Osteoblast (primary cell): ENCODE measurements around the gene CDC25A. TPM values are rescaled to one million over a fixed set of nuclear protein-coding genes. Genes with fewer than 3 reads are reported as not detected.

ENCODE experiments used
- DNase-seq: peaks from one replicate; pipeline ENCODE4 v3.0.0; 2011; ENCODE audit warnings: low spot score, mixed read lengths; ENCODE audit not compliant: insufficient read length; ENCODE audit errors: missing footprints
- H2AFZ ChIP-seq: 2 replicates; pipeline ENCODE4 v1.6.0; 2011; ENCODE audit warnings: mild to moderate bottlenecking, low read length
- H3K27ac ChIP-seq: 2 replicates; pipeline ENCODE4 v1.5.1; 2011; ENCODE audit warnings: mild to moderate bottlenecking, low read depth, low read length, moderate library complexity
- H3K27me3 ChIP-seq: 2 replicates; pipeline ENCODE4 v1.6.0; 2012; ENCODE audit warnings: mild to moderate bottlenecking, control low read depth, inconsistent platforms, low read length, moderate library complexity; ENCODE audit not compliant: insufficient read depth
- H3K36me3 ChIP-seq: 2 replicates; pipeline ENCODE4 v1.5.1; 2011; ENCODE audit warnings: mild to moderate bottlenecking, low read length, control low read depth, moderate library complexity; ENCODE audit not compliant: insufficient read depth
- H3K4me1 ChIP-seq: 2 replicates; pipeline ENCODE4 v1.5.1; 2011; ENCODE audit warnings: mild to moderate bottlenecking, low read length, control low read depth, moderate library complexity; ENCODE audit not compliant: insufficient read depth
- H3K4me2 ChIP-seq: 2 replicates; pipeline ENCODE4 v1.6.0; 2011; ENCODE audit warnings: mild to moderate bottlenecking, low read length; ENCODE audit not compliant: insufficient read depth
- H3K4me3 ChIP-seq: fragments of 200-600 bp; sonication (generic); 3 replicates; pipeline ENCODE4 v1.5.1; 2012; ENCODE audit warnings: mild to moderate bottlenecking, low read length, inconsistent platforms; ENCODE audit not compliant: insufficient read depth
- H3K79me2 ChIP-seq: 2 replicates; pipeline ENCODE4 v1.6.0; 2012; ENCODE audit warnings: mild to moderate bottlenecking, low read length, control low read depth, inconsistent platforms; ENCODE audit not compliant: insufficient read depth
- H3K9me3 ChIP-seq: 2 replicates; pipeline ENCODE4 v1.5.1; 2011; ENCODE audit warnings: low read depth, low read length, control low read depth
- H4K20me1 ChIP-seq: 2 replicates; pipeline ENCODE4 v1.6.0; 2012; ENCODE audit warnings: mild to moderate bottlenecking, low read length, control low read depth; ENCODE audit not compliant: insufficient read depth
- total RNA-seq: library from RNA; depleted of rRNA; stranded (reverse); fragments of >200 nt; gene quantifications from 2 replicates; pipeline ENCODE4 v1.2.3, GENCODE V29; 2012
- TF ChIP-seq, protein P1 (sequence below): IDR thresholded peaks from 2 replicates; pipeline ENCODE4 v1.5.1; 2011; ENCODE audit warnings: mild to moderate bottlenecking, low read depth, low read length, moderate library complexity; ENCODE audit errors: extremely low read depth

The CDC25A gene
- total RNA-seq, 1 donor: 1.1 TPM

DNA sequence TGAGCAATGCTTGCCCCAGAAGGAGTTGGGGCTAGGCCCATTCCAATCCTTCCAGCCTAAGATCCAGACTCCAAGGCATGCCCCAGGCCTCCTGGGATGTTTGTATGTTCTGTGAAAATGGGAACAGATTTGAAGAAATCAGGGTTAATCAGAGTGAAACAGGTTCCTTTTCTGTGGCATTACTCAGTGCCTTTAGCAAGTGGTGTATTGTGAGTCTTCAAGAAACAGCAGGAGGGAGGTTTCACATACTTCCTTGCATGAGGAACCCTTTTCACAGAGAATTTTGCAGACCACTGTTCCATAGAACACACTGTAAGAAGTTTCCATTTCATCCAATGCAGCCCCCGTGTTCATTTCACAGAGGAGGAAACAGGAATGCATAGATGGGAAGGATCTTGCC lies 8.4 kb upstream of the CDC25A start:
- Histone ChIP-seq H3K9me3 (no peaks in the 10 kb centered on the region), H3K36me3 (no peaks in the 10 kb centered on the region), H3K27ac (no peak overlapping the region), H3K27me3 (no peaks in the 10 kb centered on the region), H3K4me1 (peaks cover 2% of the 10 kb centered on the region), H3K4me2 (no peak overlapping the region), H4K20me1 (no peaks in the 10 kb centered on the region), H3K4me3 (no peak overlapping the region), H2AFZ (no peak overlapping the region), H3K79me2 (no peaks in the 10 kb centered on the region)
- TF ChIP-seq, protein P1, sequence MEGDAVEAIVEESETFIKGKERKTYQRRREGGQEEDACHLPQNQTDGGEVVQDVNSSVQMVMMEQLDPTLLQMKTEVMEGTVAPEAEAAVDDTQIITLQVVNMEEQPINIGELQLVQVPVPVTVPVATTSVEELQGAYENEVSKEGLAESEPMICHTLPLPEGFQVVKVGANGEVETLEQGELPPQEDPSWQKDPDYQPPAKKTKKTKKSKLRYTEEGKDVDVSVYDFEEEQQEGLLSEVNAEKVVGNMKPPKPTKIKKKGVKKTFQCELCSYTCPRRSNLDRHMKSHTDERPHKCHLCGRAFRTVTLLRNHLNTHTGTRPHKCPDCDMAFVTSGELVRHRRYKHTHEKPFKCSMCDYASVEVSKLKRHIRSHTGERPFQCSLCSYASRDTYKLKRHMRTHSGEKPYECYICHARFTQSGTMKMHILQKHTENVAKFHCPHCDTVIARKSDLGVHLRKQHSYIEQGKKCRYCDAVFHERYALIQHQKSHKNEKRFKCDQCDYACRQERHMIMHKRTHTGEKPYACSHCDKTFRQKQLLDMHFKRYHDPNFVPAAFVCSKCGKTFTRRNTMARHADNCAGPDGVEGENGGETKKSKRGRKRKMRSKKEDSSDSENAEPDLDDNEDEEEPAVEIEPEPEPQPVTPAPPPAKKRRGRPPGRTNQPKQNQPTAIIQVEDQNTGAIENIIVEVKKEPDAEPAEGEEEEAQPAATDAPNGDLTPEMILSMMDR: no peak
- DNase-seq: no peak

DNA sequence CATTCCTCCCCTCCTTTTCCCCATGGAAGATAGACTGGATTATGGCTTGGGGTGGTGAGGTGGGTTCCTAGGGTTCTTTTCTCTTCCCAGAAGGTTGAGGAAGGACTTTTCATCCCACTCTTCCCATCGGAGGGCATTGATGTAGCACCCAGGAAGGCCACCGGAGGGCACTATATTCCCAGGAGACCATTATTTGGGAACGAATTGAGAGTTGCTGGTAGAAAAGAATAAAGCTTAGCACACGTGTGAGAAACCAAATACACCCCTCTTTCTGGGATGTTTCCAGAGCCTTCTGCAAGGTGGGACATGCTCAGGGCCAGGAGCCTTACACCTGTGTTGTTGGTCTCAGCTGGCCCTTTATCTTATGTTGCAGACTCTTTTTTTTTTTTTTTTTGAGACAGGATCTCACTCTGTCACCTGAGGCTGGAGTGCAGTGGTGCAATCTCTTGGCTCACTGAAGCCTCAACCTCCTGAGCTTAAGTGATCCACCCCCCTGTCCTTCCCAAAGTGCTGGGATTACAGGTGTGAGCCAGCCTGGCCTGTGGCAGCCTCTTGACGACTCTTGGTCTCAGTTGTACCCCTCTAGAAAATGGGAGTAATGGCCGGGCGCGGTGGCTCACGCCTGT lies 6.3 kb upstream of the CDC25A start:
- H3K9me3 ChIP-seq: no peaks in the 10 kb centered on the region
- H4K20me1 ChIP-seq: no peaks in the 10 kb centered on the region
- no peak overlapping the region for H3K27ac ChIP-seq
- H3K27me3 ChIP-seq: no peaks in the 10 kb centered on the region
- DNase-seq: peak; percentile 96
- TF ChIP-seq, protein P1: peak; percentile 95
- H3K4me1 ChIP-seq: peaks cover 2% of the 10 kb centered on the region
- H3K79me2 ChIP-seq: no peaks in the 10 kb centered on the region
- H2AFZ ChIP-seq: peak overlapping the region; percentile 65
- H3K4me2 ChIP-seq: peak overlapping the region; percentile 41
- no peak overlapping the region for H3K4me3 ChIP-seq
- no peaks in the 10 kb centered on the region for H3K36me3 ChIP-seq

DNA sequence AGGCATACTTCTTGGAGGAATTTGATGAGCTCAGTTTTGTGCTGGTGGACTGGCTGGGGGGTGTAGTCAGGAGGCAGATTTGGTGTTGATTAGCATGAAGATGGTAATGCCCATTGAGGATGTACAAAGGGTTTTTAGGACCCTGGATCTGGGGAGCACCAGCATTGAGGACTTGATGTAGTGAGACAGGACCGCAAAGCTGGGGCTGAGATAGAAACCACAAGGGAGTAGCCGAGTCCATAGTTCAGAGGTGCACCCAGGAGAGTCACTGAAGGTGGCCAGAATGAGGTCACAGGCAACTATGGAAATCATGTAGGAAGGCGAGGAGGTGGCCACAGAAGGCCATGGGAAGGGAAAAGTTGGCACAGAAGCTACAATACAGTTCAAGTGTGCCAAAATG lies 2.7 kb upstream of the CDC25A start:
- Histone ChIP-seq H3K27ac (no peak overlapping the region), H2AFZ (peak overlapping the region; percentile 29), H4K20me1 (no peaks in the 10 kb centered on the region), H3K4me1 (peaks cover 15% of the 10 kb centered on the region), H3K36me3 (no peaks in the 10 kb centered on the region), H3K27me3 (no peaks in the 10 kb centered on the region), H3K9me3 (no peaks in the 10 kb centered on the region), H3K4me2 (no peak overlapping the region), H3K79me2 (peaks cover 16% of the 10 kb centered on the region), H3K4me3 (no peak overlapping the region)
- TF ChIP-seq, protein P1: no peak
- DNase-seq: no peak

DNA sequence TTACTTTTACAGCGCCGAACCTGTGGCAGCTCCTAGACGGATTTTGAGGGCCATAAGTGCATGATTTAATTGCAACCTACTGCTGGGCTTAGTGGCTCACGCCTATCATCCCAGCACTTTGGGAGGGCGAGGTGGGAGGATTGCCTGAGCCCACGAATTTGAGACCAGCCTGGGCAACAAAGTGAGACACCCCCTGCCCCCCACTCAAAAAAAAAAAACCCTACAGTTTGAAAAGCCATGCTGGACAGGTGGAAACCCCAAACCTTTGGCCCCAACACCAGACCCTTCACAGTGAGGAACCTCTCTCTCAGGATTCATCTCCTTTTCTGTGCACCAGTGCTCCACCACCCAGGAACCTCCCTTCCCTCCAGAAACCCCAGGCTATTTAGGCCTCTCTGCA lies 1.1 kb upstream of the CDC25A start:
- H3K9me3 ChIP-seq: no peaks in the 10 kb centered on the region

More for the DNA sequence above, 1.1 kb upstream of the CDC25A start:
- Histone ChIP-seq H3K4me3 (no peak overlapping the region), H3K27me3 (no peaks in the 10 kb centered on the region), H2AFZ (peak overlapping the region; percentile 99), H3K79me2 (peaks cover 28% of the 10 kb centered on the region), H3K36me3 (peaks cover 6% of the 10 kb centered on the region), H3K27ac (no peak overlapping the region), H3K4me1 (peaks cover 15% of the 10 kb centered on the region), H4K20me1 (no peaks in the 10 kb centered on the region), H3K4me2 (no peak overlapping the region)
- TF ChIP-seq, protein P1: no peak
- peak; percentile 55 for DNase-seq
